ENCODE results near the gene RPS6KC1.

DNA sequence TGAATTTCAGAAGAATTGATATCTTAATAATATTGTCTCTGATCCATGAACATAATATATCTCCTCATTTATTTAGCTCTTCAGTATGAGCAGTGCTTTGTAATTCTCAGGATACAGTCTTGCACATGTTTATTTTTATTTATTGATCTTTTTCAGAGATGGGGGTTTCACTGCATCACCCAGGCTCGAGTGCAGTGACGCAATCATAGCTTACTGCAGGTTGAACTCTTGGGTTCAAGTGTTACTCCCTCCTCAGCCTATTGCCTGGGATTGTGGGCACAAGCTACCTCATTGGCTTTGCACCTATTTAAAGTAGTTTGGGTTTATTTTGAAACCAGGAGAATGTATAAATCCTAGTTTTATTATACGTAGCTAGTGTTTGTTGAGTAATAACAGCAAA lies 4.7 kb downstream of the RPS6KC1 start:
- TF ChIP-seq, protein P1, sequence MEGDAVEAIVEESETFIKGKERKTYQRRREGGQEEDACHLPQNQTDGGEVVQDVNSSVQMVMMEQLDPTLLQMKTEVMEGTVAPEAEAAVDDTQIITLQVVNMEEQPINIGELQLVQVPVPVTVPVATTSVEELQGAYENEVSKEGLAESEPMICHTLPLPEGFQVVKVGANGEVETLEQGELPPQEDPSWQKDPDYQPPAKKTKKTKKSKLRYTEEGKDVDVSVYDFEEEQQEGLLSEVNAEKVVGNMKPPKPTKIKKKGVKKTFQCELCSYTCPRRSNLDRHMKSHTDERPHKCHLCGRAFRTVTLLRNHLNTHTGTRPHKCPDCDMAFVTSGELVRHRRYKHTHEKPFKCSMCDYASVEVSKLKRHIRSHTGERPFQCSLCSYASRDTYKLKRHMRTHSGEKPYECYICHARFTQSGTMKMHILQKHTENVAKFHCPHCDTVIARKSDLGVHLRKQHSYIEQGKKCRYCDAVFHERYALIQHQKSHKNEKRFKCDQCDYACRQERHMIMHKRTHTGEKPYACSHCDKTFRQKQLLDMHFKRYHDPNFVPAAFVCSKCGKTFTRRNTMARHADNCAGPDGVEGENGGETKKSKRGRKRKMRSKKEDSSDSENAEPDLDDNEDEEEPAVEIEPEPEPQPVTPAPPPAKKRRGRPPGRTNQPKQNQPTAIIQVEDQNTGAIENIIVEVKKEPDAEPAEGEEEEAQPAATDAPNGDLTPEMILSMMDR (IDR thresholded peaks at IDR 0.05) = no peak
- TF ChIP-seq POLR2AphosphoS5 (IDR thresholded peaks at IDR 0.05; ENCODE audit: low read depth, low read length) (no peak), TCF7L2 (IDR thresholded peaks at IDR 0.05; ENCODE audit: low read depth, low read length) (no peak), SIN3A (IDR thresholded peaks at IDR 0.05; ENCODE audit: borderline replicate concordance, insufficient read depth, low read depth, low read length) (no peak)

All from Panc1 (cell line).